Superior temporal gyrus (tissue), 1 donor: Measurements from ENCODE around the gene EFNA3.
A peak's percentile ranks its signal among the peaks of the same experiment; 100 is the strongest.

Experiments
- DNase-seq: peaks from one replicate; pipeline ENCODE4 v3.0.0-alpha.2; 2016; ENCODE audit errors: extremely low spot score

The EFNA3 gene

GRCh38 chr1:155131285-155131684 lies 52.6 kb downstream of the EFNA3 start:
- DNase-seq, result no peak

- DNase-seq, result no peak
These were observed 53.2 kb downstream of the EFNA3 start for GRCh38 chr1:155131856-155132255.

- no peak for DNase-seq
These were observed 55.2 kb downstream of the EFNA3 start for GRCh38 chr1:155133799-155134281.

- DNase-seq, result no peak
These were observed 55.7 kb downstream of the EFNA3 start for GRCh38 chr1:155134322-155134721.

GRCh38 chr1:155134880-155135414 lies 56.3 kb downstream of the EFNA3 start:
- DNase-seq, result no peak

- peak; percentile 90 for DNase-seq
These were observed 56.9 kb downstream of the EFNA3 start, which contains the start of gene SLC50A1 for GRCh38 chr1:155135415-155136028. Gene SLC50A1, plus strand, starts transcription at chr1:155135852. Its CDS starts 60 bp downstream, at chr1:155135912.

- DNase-seq, result peak; percentile 11
These were observed 58.1 kb downstream of the EFNA3 start for GRCh38 chr1:155136748-155137147.
